Measurements from ENCODE around the gene GSN.

GRCh38 chr9:121326901-121327613 lies 59.1 kb downstream of the GSN start:
- TF ChIP-seq, protein P1, sequence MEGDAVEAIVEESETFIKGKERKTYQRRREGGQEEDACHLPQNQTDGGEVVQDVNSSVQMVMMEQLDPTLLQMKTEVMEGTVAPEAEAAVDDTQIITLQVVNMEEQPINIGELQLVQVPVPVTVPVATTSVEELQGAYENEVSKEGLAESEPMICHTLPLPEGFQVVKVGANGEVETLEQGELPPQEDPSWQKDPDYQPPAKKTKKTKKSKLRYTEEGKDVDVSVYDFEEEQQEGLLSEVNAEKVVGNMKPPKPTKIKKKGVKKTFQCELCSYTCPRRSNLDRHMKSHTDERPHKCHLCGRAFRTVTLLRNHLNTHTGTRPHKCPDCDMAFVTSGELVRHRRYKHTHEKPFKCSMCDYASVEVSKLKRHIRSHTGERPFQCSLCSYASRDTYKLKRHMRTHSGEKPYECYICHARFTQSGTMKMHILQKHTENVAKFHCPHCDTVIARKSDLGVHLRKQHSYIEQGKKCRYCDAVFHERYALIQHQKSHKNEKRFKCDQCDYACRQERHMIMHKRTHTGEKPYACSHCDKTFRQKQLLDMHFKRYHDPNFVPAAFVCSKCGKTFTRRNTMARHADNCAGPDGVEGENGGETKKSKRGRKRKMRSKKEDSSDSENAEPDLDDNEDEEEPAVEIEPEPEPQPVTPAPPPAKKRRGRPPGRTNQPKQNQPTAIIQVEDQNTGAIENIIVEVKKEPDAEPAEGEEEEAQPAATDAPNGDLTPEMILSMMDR (IDR thresholded peaks at IDR 0.05) = no peak
- TF ChIP-seq POLR2AphosphoS5 (IDR thresholded peaks at IDR 0.05) (no peak), POLR2A (IDR thresholded peaks at IDR 0.05) (no peak)

All from gastroesophageal sphincter (tissue), 3 donors.